OCI-LY7 (cell line): Measurements from ENCODE around the gene LRRC7.

Experiments
- CTCF ChIP-seq: fragments of 200-600 bp; sonication (generic); conservative IDR thresholded peaks from 2 replicates; pipeline ENCODE4 v1.5.1; 2014; ENCODE audit warnings: mild to moderate bottlenecking, antibody characterized with exemption, low read length, moderate library complexity, mixed read lengths
- EZH2phosphoT487 ChIP-seq: fragments of 200-600 bp; sonication (generic); IDR thresholded peaks from 2 replicates; pipeline ENCODE4 v1.6.1; 2018; ENCODE audit warnings: low read depth, borderline replicate concordance, mild to moderate bottlenecking, mixed run types, antibody characterized with exemption, low read length, moderate library complexity, mixed read lengths

GRCh38 chr1:69845655-69846054 is 277.9 kb downstream of the LRRC7 start:
- TF ChIP-seq CTCF (no peak), EZH2phosphoT487 (no peak)
